HG03039 (cell line): ENCODE data around the gene LLGL2.

Experiments
- ATAC-seq: cut with Tn5 transposase; IDR thresholded peaks from one replicate; pipeline ENCODE4 v1.9.1; 2021; ENCODE audit warnings: mild to moderate bottlenecking, moderate library complexity; ENCODE audit not compliant: unreplicated experiment

The LLGL2 gene

DNA sequence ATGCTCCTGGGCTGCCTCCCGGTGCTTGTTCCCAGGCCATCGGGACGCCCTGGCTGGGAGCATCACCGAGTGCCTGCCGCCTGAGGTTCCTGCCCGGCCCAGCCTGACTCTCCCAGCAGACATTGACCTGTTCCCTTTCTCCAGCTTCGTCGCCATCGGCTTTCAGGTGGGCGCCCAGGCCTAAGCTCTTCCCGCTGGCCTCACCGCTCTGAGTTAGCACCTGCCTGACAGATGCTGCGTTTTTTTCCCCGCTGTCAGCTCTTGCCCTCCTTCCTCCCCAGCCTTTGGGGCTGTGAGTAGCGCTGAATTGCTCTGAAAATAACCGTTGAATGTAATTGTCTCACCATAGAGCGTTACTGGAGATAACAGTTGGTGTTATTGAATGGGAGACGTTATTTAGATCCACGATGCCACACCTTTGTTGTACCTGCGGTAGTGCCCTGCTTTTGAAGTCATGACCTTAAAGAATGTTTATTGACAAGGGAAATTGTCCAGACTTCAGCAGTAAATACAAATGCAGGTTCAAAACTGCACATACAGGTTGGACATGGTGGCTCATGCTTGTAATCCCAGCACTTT is 86.4 kb downstream of the LLGL2 start:
- ATAC-seq = no peak

DNA sequence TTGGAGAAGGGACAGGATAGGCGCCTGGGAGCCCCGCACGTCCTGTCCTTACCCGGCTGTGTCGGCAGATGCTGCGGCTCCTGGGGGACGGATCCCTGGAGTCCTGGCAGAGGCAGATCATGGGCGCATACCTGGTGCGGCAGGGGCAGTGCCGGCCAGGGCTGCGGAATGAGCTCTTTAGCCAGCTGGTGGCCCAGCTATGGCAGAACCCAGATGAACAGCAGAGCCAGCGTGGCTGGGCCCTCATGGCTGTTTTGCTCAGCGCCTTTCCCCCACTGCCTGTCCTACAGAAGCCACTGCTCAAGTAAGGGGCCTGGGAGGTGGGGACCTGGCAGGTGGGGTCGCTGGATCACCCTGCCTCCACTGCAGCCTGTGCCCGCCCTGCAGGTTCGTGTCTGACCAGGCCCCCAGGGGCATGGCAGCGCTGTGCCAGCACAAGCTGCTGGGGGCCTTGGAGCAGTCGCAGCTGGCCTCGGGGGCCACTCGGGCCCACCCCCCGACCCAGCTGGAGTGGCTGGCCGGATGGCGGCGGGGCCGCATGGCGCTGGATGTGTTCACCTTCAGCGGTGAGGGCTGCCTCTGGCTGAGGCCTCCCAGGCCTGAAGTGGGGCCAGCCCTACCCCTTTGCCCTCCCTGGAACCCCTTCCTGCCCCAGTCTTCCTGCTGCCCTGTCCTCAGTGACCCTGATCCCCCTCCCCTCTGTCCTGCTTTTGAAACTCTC is 87.6 kb downstream of the LLGL2 start:
- ATAC-seq = no peak

DNA sequence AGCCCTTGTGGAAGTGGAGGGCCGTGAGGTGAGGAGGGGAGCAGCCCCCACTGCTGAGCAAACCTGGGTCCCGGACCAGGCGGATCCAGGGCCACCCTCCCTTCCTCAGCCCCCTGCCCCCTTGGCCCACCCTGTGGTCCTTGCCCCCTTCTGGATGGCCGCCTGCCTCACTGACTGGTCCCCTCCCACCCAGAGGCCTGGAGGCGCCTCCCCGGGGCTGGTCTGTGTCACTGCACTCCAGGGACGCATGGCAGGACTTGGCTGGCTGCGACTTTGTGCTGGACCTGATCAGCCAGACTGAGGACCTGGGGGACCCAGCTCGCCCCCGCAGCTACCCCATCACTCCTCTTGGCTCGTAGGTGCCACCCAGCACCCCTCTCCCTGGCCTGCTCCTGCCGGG is 88.5 kb downstream of the LLGL2 start:
- ATAC-seq = no peak

DNA sequence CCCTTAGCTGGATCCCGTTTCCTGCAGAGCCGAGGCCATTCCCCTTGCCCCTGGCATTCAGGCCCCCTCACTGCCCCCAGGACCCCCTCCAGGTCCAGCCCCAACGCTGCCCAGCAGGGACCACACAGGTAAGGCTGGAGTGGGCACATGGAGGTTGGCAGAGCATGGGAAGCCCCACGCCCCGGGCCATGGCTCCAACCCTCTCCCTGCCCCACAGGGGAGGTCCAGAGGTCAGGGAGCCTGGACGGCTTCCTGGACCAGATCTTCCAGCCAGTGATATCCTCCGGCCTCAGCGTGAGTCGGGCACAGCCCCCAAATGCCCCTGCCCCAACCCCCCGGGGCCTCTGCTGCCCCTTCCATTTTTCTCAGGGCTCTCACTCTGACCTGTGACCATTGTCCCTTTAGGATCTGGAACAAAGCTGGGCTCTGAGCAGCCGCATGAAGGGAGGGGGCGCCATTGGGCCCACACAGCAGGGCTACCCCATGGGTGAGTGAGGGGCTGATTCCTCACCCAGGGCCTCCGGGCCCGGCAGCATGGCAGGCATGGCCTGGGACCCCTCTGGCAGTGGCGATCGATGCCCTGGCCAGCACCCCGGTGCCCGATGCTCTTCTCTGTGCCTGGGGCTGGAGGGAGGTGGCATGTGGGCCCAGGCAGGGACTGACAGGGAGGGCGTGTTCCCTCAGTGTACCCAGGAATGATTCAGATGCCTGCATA is 89.2 kb downstream of the LLGL2 start:
- ATAC-seq = no peak

DNA sequence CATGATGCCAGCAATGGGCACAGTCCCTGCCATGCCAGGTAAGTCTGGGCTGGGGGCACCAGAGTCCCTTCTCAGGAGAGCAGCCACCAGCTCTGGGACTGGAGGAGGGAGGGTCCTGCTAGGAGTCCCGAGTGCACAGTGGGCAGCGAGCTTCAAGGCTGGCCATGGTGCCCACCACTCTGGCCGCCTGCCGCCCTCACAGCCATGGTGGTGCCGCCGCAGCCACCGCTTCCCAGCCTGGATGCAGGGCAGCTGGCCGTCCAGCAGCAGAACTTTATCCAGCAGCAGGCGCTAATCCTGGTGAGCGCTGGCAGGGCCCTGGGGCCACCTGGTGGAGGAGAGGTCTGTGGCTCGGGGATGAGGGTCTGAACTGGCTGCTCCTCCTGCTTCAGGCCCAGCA is 89.8 kb downstream of the LLGL2 start:
- ATAC-seq = no peak

DNA sequence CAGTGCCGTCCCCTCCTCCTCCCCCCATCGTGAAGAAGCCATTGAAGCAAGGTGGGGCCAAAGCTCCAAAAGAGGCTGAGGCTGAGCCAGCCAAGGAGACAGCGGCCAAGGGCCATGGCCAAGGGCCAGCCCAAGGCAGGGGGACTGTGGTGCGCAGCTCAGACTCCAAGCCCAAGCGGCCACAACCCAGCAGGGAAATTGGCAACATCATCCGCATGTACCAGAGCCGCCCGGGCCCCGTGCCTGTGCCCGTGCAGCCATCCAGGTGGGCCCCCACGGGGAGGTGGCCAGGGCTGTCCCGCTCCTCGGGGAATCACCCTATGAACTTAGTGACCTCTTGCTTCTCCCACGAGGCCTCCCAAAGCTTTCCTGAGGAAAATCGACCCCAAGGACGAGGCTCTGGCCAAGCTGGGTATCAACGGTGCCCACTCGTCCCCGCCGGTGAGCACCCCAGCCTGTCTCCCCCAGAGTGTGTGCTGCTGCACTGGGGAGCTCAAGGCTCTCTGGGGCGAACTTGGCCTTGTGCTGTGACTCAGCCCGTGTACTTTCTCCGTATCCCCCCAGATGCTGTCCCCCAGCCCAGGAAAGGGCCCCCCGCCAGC is 91.1 kb downstream of the LLGL2 start:
- ATAC-seq = no peak

DNA sequence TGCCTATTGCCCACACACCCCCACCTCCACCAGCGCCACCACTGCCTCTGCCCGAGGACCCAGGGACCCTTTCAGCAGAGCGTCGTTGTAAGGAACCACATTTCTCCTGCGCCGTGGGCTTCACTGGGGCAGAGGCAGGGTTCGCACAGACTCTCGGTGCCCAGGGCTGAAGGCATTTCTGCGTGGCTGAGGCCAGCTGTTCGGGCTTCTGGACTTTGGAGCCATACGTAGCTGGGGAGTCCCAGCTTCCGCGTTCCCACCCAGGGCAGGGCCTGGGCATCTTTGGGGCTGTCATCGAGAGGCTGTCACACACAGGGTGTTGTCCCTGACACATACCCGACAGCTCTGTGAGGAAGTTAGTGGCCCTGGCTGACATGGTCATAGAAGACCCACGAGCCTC is 91.7 kb downstream of the LLGL2 start:
- no peak for ATAC-seq

DNA sequence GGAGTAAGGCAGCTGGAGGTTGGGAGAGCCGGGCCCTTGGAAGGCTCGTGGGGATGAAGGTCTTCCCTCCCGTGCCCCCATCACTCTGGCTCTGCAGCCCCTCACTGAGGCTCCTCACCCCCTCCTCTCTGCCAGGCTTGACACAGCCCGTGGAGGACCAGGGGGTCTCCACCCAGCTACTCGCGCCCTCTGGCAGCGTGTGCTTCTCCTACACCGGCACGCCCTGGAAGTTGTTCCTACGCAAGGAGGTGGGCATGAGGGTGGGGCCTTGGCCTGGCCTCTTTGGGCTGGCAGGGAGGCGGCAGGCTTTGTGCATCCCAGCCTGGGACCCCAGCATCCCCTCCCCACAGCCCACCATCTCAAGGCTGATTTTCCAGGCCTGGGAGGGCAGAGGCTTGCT is 92.2 kb downstream of the LLGL2 start:
- ATAC-seq = no peak

DNA sequence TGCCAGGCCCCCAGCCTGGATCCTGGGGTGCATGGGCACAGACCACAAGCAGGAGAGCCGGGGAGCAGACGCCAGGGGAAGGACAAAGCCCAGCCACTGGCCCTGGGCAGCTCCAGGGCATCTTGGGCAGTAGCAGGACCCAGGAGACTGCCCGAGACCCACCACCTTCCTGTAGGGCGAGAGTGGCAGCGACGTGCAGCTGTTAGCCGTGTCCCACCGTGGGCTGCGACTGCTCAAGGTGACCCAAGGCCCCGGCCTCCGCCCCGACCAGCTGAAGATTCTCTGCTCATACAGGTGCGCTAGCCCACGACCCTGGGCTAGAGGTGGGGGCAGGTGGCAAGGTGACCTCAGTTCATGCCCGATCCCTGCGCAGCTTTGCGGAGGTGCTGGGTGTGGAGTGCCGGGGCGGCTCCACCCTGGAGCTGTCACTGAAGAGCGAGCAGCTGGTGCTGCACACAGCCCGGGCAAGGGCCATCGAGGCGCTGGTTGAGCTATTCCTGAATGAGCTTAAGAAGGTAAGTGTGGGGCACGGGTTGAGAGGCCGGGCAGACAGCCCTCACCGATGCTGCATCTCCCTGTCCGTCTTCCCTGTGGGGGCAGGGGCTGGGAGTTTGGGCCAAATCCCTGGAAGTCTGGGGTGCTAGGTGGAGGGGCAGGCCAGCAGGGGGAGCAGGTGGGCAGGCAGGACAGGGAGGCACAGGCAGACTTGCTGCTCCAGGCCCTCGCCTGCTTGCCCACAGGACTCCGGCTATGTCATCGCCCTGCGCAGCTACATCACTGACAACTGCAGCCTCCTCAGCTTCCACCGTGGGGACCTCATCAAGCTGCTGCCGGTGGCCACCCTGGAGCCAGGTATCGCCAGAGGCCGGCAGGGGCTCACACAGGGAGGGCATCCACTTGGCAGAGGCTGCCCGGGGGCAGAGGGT is 94.3 kb downstream of the LLGL2 start:
- no peak for ATAC-seq

DNA sequence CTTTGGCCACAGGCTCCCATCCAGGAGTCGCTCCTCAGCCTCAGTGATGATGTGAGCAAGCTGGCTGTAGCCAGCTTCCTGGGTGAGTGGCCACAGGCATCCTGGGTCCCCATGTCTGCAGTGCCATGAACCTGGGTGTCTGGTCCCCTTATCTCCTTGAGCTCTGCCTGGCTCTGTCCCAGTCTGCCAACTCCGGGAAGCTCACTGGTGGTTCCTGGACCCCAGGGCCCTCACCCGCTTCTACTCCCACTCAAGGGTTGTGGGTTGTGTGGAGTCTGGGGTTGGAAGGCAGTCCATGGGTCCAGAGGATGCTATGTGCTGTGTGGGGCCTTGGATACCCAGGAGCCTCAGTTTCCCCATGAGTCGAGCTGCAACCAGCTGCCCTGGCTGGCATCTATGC is 96.0 kb downstream of the LLGL2 start:
- no peak for ATAC-seq

DNA sequence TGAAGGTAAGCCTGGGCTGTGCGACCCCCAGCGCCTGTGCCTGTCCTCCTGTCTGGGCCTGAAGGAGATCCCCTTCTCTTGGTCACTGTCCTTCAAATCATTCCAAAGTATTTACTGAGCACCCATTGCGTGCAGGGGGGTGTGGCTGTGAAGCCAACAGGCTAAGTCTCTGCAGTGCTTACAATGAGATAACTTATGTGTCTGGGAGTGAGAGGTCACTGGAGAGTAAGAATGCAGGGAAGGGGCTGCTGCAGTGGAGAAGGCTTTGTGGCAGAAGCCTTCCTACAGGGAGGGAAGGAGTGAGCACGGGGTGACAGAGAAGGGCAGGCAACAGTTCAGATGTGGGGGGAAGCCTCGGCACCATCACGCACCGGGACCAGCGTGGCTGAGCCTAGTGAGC is 96.6 kb downstream of the LLGL2 start:
- ATAC-seq = no peak

DNA sequence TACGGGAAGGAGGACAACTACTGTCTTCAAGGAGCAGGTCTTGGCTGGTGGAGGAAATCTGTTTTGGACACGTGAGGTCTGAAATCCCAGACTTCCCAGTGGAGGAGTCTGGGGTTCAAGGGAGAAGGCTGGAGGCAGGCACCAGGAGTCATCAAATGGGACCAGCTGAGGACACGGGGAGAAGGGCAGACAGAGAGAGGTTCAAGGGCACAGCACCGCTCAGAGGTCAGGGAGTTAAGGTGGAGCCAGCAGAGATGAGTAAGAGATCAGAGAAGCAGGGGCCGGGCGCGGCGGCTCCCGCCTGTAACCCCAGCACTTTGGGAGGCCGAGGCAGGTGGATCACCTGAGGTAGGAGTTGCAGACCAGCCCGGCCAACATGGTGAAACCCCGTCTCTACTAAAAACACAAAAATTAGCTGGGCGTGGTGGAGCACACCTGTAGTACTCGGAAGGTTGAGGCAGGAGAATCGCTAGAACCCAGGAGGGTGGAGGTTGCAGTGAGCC is 97.3 kb downstream of the LLGL2 start:
- ATAC-seq = no peak

DNA sequence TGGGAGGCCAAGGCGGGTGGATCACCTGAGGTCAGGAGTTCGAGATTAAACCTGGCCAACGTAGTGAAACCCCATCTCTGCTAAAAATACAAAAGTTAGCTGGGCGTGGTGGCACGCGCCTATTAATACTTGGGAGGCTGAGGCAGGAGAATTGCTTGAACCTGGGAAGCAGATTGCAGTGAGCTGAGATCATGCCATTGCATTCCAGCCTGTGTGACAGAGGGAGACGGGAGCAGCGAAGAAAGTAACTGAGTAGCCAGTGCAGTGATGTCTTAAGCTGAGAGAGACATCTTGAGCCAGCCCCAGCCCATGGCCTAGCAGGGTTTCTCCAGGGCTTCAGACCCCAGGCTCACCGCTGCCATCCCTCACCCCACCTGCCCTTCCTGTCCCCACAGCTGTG is 97.9 kb downstream of the LLGL2 start:
- no peak for ATAC-seq

DNA sequence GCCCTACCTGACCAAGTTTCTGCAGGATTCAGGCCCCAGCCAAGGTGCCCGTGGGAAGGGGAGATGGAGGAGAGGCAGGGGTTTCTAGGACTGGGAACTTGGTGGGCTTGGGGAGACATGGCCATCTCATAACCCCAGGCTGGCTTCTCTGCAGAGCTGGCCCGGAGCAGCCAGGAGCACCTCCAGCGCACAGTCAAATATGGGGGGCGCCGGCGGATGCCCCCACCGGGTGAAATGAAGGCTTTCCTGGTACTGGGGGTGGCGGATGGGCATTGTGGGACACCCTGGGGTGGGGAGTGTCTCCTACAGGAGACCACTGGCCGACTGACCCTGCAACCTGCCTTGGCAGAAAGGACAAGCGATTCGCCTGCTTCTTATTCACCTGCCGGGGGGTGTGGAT is 98.5 kb downstream of the LLGL2 start:
- ATAC-seq = no peak
